HG03175 (cell line): ENCODE measurements around the gene MYO1D.
A peak's percentile ranks its signal among the peaks of the same experiment; 100 is the strongest.

Source experiments
- ATAC-seq: cut with Tn5 transposase; IDR thresholded peaks from one replicate; pipeline ENCODE4 v1.9.1; 2021; ENCODE audit warnings: mild to moderate bottlenecking, moderate library complexity; ENCODE audit not compliant: unreplicated experiment

MYO1D gene

DNA sequence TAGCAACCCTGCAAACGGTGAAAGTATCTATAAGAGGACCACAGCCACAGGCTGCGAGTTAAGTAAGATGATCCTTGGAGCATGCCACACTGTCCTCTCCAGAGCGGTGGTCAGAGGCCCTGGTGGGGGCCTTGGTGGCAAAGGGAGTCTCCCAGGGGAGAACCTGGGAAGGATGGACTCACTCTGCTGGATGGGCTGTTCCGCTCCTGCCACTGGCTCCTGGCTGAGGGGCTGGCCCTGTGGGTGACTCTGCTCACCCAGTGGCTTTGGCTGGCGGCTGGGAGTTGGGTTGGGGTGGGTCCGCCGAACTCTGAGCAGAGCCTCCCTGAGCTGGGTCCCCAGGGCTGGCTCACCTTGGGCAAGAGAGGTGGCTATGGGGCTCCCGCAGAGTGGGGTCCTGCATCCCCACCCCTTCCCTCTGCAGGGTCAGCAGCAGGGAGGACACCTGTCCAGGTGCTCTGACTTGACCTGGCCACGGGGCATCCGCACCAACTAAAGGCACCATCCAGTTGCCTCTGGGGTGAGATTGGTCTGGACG, 382.9 kb downstream of the MYO1D start:
- no peak for ATAC-seq

DNA sequence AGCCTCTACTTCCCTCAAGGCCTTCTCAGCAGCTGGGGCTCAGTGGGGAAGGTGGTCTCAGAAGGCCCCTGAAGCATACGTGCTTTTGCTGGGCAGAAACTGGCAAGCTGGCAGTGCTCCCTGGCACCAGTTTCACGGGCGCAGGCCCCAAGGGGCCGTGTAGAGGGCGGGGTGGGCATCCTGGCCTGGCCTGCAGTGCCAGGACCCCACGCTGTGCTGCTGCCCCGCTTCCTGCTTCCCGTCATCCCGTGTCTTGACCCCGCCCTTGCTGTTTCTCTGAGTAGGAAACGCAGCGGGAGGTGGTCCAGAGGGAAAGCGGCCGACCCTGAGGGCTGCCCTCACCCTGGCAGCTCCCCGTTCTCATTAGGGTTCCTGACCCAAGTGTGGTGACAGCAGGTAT, 383.4 kb downstream of the MYO1D start:
- no peak for ATAC-seq

DNA sequence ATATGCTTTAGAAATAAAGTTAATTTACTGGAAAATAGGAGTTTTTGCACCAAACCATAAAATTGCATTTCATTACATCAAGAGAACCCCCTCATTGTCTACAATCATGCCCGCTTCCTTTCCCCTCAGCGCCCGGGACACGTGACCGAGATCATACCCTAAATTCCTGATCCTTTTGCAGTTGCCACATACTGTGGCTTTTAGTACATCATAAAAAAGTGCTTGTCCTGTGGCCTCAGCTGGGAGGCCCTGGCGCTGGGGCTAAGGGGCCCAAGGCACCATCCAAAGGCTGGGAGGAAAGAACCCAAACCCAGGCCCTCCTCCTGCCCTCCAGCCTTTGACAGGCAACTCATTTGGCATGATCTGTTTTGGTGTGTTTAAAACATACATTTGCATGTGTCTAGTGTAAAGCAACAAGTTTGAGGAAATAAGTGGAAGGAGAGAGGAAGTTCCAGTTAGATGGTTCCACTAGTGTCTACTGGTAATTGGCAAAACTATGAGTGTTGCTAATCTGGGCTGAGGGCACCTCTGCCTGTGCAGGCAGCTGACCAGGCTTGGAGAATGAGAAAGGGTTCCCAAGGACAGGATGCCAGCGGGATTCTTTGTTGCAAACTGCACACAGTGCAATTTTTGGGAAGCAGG, 384.2 kb downstream of the MYO1D start:
- no peak for ATAC-seq

DNA sequence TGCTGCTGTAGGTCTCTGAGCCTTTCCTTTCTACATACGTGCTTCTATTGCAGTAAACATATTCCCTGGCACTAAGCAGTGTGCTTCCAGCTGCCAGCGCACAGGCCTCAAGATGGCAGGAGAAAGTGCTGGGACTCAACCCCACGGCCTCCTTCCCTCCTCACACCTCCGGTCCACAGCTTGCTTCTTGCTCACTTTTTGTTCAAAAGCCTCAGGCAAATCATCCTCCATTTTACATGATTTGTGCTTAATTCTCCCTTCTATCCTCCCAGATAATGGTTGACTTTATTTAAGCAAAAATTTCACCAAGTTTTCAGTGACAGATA, 384.7 kb downstream of the MYO1D start:
- no peak for ATAC-seq

DNA sequence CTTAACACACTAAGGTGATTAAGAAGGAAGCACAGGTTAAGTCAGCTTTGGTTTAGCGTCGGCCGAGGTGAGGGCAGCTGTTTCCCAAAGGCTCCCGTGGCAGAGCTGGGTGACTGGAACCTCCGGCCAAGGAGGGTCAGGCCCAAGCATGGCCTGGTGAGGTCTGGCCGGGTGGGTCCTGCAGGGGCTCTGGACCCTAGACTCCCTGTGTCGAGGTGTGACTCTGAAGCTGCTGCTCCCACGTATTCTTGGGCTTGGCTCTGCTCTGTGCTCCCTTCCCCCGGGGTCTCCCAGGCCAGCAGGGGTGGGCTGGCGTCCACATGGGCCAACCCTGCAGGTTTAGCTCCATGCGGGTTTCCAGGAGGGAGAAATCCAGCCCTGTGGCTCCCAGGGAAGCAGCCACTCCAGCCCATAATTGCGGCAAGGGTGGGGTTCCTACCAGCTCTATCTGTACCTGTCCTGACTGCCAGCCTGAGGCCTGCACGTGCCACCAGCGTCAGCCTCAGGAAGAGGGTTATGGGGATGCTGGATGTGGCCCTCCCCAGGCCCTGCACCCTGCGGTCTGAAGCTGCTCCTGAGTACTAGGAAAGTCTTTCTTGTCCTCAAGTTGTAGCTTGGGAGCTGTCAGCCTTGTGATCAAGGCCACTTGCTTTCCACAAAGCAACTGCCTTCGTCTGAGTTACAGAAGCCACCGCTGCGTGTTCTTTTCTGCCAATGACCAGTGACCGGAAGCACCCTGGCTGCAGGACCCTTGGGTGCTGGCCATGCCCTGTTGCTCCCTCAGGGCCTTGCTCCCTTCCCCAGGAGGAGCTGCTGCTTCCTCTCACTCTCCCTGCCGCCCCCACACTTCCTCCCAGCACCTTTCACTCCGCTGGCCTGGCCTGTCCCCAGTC, 385.3 kb downstream of the MYO1D start:
- no peak for ATAC-seq

DNA sequence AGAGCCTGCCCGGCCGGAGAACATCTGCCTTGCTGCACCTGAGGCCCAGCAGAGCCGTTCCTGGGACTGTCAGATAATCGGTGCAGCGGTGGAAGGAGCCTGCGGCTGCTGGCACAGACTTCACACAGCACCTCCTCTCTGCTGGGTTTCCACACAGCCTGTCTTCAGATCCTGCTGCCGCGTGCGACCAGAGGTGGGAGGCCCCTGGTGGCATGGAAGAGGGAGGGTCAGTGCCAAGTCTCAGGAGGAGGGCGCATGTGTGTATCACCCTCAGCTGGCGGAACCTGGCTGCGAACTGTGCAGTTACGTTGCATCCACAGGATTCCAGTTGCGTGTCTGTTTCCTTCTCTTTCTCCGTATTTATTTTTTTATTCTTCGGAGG, 386.8 kb downstream of the MYO1D start:
- no peak for ATAC-seq

DNA sequence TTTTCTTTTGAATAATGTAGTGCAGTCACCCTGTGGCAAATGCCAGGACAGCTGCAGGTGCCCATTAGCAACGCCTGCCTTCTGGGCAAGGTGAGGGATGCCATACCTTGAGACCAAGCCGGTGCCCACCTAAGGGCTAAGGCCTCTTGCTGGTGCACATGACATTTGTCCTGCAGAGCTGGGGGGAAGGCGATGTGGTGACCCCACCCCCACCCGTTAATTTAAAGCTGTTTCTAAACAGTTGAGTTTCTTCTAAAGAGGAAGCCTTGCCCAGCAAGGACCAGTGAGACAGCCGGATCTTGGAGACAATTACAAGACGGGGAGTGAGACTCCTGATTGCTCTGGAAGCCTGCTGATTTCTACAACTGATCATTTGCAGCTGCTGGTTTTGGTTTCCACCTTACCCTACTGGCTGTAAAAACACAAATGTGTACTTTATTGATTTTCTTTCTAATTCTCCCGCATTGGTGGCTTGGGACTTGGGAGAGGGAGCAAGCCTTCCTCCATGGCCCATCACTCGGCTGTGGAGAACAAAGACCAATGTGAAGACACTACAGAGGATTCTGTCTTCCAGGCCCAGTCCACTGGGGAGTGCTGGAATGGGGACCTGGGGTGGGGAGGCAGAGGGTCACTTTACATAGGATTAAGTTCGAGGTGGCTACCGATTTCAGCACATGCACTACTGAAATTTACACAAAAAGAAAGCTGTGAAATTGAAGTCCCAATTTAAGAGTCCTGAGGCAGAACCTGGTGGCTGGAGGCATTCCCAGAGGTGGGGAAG, 387.4 kb downstream of the MYO1D start:
- ATAC-seq, result no peak

DNA sequence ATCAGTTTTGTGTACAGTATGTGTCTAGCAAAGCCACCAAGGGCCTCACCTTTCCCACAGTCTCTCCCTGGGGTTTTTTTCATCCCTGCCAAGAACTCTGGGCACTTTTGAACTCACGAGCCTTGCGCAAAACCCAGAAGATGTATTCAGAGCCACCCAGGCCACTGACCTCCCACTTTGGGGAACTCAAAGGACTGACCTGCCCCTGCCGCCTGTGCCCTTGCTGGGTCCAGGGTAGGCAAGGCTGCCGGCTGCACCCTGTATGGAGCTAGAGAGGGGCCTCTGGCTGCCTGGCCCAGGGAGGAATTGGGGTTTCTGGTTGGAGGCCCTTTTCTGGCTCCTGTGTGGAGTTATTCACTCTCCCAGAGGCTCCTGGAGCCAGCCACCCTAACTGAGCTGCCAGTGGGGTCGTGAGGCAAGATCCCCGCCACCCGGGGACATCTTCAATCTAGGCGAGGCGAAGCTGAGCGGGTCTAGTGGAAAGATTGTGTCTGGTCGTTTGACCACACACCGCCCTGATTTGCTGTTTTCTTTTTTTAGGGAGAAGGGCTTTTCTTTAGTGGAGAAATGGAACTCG, 388.2 kb downstream of the MYO1D start:
- ATAC-seq, result no peak

DNA sequence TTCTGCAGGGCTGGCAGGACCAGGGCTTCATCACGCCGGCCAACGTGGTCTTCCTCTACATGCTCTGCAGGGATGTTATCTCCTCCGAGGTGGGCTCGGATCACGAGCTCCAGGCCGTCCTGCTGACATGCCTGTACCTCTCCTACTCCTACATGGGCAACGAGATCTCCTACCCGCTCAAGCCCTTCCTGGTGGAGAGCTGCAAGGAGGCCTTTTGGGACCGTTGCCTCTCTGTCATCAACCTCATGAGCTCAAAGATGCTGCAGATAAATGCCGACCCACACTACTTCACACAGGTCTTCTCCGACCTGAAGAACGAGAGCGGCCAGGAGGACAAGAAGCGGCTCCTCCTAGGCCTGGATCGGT, 388.8 kb downstream of the MYO1D start:
- no peak for ATAC-seq

DNA sequence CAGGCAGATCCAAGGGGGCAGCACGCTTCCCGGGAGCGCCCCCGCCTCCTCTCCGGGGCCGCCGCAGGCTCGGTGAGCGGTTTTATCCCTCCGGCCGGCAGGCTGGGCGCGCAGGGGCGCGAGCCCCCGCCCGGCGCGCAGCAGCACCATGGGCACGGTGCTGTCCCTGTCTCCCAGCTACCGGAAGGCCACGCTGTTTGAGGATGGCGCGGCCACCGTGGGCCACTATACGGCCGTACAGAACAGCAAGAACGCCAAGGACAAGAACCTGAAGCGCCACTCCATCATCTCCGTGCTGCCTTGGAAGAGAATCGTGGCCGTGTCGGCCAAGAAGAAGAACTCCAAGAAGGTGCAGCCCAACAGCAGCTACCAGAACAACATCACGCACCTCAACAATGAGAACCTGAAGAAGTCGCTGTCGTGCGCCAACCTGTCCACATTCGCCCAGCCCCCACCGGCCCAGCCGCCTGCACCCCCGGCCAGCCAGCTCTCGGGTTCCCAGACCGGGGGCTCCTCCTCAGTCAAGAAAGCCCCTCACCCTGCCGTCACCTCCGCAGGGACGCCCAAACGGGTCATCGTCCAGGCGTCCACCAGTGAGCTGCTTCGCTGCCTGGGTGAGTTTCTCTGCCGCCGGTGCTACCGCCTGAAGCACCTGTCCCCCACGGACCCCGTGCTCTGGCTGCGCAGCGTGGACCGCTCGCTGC, 389.3 kb downstream of the MYO1D start:
- no peak for ATAC-seq

DNA sequence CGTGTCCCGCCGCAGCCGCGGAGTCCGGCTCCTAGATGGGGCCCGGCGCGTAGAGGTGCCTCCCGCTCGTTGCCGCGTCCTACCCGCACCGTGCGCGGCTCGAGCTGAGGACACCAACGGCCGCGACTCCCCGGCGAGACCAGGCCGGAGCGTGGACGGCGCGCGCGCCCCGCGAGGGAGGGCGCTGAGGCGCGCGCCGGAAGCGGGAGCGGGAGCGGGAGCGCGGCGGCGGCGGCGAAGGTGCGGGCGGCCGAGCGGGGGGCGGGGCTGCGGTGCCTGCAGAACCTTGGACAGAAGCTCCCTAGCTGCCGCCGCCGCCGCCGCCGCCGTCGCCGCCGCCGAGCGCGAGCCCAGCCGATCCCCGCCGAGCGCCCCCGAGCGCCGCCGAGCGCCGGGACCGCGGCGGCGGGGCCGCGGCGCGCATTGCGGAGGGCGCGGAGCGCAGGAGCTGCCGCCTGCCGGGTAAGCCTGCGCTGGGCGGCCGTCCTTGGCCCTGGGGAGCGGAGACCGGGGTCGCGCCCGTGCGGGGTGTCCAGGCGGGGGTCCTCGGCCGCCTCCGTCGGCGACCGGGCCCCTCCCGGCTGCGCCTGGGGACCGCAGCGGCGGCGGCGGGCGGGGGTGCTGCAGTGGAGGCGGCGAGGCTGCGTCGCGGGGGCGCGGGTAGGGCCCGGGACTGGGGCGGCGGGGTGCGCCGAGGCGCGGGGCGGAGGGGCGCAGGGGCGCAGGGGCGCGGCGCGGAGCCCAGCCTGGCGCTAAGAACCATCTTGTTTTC, 390.0 kb downstream of the MYO1D start, which contains the start of gene CDK5R1:
Gene CDK5R1, plus strand, starts transcription at position 293 of the 772 bp plus-strand sequence. CDS start 628 bp downstream, outside the sequence.
- ATAC-seq, result peak; percentile 41

DNA sequence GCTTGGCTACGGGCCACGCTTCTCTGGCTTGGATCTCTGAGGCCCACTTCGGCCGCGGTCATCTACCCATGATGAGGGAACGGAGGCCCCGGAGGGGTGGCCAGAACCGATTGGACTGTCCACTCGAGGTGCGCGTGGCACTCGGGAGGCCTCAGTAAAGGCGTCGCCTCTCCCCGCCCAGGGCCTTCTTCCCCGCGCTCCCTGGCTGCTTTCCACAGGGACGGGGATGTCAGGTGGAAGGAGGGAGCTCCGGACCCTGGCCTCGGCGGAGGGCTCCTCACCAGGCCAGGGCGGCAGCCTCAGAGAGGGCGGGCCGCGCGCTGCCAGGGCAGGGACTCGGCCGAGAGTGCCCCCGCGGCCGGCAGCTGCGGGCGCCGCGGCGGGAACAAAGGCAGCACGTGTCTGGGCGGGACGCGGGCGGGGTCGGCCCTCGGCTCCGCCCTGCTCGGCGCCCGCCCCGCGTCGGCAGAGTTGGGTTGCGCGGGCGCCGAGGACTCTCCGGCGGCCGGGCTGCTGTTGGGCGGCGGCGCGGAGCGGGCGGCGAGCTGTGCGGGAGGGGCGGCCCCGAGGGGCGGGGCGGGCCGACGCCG, 390.7 kb downstream of the MYO1D start:
- peak; percentile 56 for ATAC-seq

DNA sequence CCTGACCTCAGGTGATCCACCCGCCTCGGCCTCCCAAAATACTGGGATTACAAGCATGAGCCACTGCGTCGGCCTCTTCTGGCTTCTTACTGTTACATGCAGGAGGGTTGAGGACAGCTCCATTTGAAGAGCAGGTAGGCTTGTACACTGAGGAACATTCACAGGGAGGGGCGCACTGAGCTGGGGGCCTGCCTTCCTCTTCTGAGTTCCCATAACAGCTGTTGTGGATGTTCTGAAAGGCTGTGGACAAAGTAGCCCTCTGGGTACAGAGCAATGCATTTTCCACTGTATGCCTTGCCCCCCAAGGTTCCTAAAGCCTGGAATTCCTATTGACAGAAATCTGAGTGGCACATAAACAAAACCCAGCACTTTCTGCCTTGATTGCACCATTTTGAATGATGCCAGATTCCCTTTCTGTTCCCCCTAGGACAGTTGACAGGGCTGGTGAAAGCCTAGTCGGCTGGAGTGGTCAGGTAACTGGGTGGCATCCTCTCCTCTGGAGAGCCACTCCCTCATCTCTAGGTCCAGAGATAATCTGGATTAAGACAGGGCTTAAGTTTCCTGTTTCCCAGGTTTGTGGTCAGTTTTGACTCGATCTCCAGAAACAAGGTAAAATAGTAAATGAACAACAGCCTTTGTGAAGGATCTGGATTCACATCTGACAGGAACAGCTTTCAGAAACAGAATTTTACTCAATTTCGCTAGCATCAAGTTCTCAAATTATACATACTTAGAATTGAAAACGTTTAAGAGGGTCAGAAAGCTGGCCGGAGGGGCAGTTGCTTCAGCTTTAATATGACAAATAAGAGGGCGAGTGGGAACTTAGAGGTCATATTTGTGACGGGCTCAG, 391.4 kb downstream of the MYO1D start:
- ATAC-seq, result no peak

DNA sequence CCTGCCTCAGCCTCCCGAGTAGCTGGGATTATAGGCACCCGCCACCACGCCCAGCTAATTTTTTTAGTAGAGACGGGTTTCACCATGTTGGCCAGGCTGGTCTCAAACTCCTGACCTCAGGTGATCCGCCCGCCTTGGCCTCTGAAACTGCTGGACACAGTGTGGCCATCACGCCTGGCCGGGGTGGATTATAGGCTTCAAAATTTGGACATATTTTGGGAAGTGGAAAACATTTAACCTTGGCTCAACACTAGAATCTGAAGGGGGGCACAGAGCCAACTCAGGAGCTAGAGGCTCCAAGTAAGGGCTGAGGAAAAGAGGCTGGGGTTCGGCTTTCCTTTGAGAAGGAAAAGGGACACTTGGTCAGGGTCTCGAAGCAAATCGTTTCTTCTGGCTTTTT, 392.3 kb downstream of the MYO1D start:
- ATAC-seq, result no peak

DNA sequence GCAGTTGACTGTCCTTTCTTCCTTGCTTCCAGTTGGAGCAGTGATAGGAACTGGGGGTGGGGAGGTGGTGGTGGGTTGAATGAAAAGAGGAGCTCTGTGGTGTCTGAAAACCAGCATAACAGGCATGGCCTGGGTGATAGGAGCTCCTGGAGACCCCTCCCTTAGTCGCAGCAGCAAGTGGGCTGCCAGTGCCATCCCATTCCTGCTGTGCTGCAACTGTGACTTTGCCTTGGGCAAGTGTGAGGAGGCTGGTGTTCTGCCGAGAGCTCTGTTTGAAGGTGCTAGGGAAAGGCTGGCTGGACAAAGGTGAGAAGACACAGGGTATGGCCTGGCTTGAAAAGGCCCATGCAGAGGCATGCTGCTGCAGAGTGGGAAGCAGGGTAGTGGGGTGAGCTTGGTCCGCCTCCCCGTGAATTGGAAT, 392.9 kb downstream of the MYO1D start:
- ATAC-seq, result no peak

DNA sequence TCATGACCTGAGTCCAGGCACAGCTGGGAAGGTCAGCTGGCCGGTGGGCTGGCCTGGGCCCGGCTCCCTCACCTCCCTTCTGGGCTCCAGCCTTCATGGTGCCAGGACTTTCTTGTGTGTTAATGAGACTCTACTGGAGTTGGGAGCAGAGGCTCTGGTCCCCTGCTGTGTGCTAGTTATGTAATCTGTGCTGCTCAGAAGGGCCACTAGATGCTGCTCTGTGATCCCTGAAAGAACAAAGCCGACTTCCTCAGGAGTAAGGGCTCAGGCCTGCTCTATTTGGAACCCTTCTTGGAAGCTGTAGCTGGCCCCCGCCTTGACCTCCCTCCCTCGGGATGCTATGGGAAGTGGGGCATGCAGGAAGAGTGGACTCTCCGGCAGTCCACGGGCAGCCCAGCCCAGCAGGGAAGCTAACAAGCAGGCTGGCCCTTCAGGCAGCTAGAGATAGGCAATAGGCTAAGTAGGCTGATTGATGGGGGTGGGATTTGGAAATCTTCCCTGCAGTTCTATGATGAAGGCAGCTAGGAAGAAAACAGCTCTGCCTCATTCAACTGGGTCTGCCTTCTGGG, 393.4 kb downstream of the MYO1D start:
- ATAC-seq, result no peak

DNA sequence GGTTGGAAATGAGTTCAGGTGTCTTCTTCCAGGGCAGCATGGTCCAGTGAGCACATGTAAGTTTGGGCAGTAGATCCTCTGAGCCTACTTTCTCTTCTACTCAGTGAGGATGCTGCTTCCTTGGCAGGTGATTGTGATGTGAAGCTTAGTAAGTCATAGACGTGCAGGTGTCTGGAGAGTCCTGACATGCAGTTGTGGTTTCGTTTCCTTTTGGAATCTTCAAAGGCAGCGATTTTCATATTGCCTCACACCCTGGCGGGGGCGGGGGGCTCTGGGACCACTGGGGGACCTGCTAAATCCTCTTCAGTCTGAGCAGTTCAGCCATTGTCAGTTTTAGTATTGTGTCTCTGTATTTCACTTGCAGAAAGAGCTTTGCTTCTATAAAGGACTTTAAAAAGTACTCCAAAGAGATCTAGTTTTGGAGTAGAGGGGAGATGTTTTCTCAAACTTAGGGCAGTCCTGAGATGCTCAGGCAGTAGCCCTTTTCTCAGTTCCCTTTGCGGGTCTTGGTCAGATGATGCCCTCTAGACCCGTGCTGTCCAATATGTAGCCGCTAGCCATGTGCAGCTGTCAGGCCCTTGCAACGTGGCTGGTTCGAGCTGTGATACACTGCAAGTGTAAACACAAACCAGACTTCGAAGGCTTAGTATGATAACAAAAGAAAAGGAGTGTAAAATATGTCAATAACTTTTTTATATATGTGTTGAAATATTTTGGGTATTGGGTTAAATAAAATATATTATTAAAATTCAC, 394.2 kb downstream of the MYO1D start:
- no peak for ATAC-seq
